ENCODE results near the gene GNE.

Gene GNE

GRCh38 chr9:36169166-36169565, 89.1 kb downstream of the GNE start, which contains the start of gene CCIN:
CCIN (plus strand) TSS chr9:36169388; CDS start chr9:36169503, 115 bp downstream.
- DNase-seq (ENCODE audit: low read depth), result no peak

- DNase-seq (ENCODE audit: low read depth), result peak; percentile 86
These were observed 91.9 kb downstream of the GNE start for GRCh38 chr9:36166168-36166927.

GRCh38 chr9:36165826-36166167, 92.5 kb downstream of the GNE start:
- no peak for DNase-seq (ENCODE audit: low read depth)

- no peak for DNase-seq (ENCODE audit: low read depth)
These were observed 93.3 kb downstream of the GNE start for GRCh38 chr9:36164989-36165388.
